HEK293T (cell line): ENCODE results near the gene CIPC.

ENCODE experiments used
- ARNT ChIP-seq: fragments of 450-650 bp; IDR thresholded peaks from 2 replicates; pipeline ENCODE4 v1.6.1; 2017; ENCODE audit warnings: mild to moderate bottlenecking
- BHLHE40 ChIP-seq: fragments of 450-650 bp; IDR thresholded peaks from 2 replicates; pipeline ENCODE4 v1.6.1; 2016; ENCODE audit warnings: mild to moderate bottlenecking, moderate library complexity, borderline replicate concordance
- ELF4 ChIP-seq: fragments of 450-650 bp; IDR thresholded peaks from 2 replicates; pipeline ENCODE4 v1.6.1; 2017; ENCODE audit warnings: antibody characterized with exemption
- FOXA1 ChIP-seq: fragments of 450-650 bp; IDR thresholded peaks from 2 replicates; pipeline ENCODE4 v1.6.1; 2016; ENCODE audit warnings: mild to moderate bottlenecking
- FOXK2 ChIP-seq: fragments of 450-650 bp; IDR thresholded peaks from 2 replicates; pipeline ENCODE4 v1.6.1; 2016; ENCODE audit warnings: mild to moderate bottlenecking
- HDGF ChIP-seq: fragments of 450-650 bp; IDR thresholded peaks from 2 replicates; pipeline ENCODE4 v1.6.1; 2017; ENCODE audit warnings: antibody characterized with exemption, borderline replicate concordance
- LEF1 ChIP-seq: fragments of 450-650 bp; IDR thresholded peaks from 2 replicates; pipeline ENCODE4 v1.6.1; 2017; ENCODE audit warnings: mild to moderate bottlenecking, borderline replicate concordance
- SUZ12 ChIP-seq: fragments of 450-650 bp; IDR thresholded peaks from 2 replicates; pipeline ENCODE4 v1.6.1; 2016; ENCODE audit warnings: mild to moderate bottlenecking
- ZNF384 ChIP-seq: fragments of 450-650 bp; IDR thresholded peaks from 2 replicates; pipeline ENCODE4 v1.6.1; 2016

GRCh38 chr14:77068517-77069200 is 29.4 kb upstream of the CIPC start:
- TF ChIP-seq ARNT (no peak), FOXA1 (no peak), LEF1 (no peak), ELF4 (no peak), HDGF (no peak), BHLHE40 (no peak), ZNF384 (no peak), FOXK2 (no peak), SUZ12 (no peak)
